Suprapubic skin (tissue), 3 donors: ENCODE results near the gene SYNE2.

ENCODE experiments used
- CTCF ChIP-seq, 2 donors: fragments of 200-600 bp in 1 of 2; fragments of 450-650 bp in 1 of 2; sonication (generic) in 1 of 2; IDR thresholded peaks; one replicate each; pipeline ENCODE4 v1.5.1; 2016 to 2019; ENCODE audit warnings: antibody characterized with exemption in 2 of 2, mild to moderate bottlenecking in 1 of 2, moderate library complexity in 1 of 2
- POLR2A ChIP-seq, 2 donors: fragments of 450-650 bp; IDR thresholded peaks; one replicate each; pipeline ENCODE4 v1.6.1; 2017; ENCODE audit warnings: antibody characterized with exemption in 2 of 2, mild to moderate bottlenecking in 2 of 2, moderate library complexity in 2 of 2

DNA sequence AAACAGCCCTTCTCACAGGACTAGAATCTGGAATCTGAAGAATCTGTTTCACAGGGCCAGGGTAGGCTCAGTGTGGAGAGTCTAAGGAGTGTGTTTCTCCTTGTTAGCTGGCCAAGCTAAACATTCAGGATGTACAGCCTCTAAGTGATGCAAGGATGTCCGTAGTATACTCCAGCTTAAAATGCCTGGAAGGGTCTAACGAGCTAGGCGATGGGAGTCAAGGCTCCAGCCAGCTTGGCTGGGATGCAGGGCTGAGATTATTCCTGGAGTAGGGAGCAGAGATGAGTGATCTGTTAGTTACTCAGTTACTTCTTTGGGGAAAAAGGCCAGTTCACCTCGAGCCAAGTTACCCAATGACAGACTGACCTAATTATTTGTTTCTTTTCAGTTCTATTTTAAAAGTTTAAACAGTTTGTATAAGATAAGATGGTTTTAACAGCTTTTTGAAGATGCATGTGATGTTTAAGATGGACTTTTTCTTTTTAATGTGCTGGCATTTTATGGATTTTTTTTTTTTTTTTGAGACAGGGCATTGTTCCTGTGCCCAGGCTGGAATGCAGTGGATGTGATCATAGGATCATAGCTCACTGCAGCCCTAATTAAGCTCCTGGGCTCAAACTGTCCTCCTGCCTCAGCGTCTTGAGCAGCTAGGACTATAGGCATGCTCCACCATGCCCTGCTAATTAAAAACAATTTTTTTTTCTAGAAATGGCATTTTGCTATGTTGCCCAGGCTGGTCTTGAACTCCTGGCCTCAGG, 41.1 kb downstream of the SYNE2 start:
- TF ChIP-seq CTCF (IDR thresholded peaks at IDR 0.05) (no peak), POLR2A (IDR thresholded peaks at IDR 0.05) (no peak)
